ENCODE results near the gene LCN12.

DNA sequence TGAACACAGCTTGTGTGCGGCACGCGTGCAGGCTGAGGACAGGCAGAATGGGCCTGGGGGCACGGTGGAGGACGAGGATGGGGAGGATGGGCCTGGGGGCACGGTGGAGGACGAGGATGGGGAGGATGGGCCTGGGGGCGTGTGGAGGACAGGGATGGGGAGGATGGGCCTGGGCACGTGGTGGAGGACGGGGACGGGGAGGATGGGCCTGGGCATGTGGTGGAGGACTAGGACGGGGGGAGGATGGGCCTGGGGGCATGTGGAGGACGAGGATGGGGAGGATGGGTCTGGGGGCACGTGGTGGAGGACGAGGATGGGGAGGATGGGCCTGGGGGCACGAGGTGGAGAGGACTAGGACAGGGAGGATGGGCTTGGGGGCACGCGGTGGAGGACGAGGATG is 29.5 kb upstream of the LCN12 start:
- TF ChIP-seq, protein P1, sequence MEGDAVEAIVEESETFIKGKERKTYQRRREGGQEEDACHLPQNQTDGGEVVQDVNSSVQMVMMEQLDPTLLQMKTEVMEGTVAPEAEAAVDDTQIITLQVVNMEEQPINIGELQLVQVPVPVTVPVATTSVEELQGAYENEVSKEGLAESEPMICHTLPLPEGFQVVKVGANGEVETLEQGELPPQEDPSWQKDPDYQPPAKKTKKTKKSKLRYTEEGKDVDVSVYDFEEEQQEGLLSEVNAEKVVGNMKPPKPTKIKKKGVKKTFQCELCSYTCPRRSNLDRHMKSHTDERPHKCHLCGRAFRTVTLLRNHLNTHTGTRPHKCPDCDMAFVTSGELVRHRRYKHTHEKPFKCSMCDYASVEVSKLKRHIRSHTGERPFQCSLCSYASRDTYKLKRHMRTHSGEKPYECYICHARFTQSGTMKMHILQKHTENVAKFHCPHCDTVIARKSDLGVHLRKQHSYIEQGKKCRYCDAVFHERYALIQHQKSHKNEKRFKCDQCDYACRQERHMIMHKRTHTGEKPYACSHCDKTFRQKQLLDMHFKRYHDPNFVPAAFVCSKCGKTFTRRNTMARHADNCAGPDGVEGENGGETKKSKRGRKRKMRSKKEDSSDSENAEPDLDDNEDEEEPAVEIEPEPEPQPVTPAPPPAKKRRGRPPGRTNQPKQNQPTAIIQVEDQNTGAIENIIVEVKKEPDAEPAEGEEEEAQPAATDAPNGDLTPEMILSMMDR (IDR thresholded peaks at IDR 0.05), result no peak
- TF ChIP-seq POLR2A (IDR thresholded peaks at IDR 0.05), result no peak
